GM23338 (cell line): ENCODE data around the gene GSN.

ENCODE experiments used
- EZH2 ChIP-seq: fragments of 200-600 bp; sonication (generic); IDR thresholded peaks from one replicate; pipeline ENCODE4 v1.8.0; 2017; ENCODE audit warnings: antibody characterized with exemption, mild to moderate bottlenecking, low read depth; ENCODE audit not compliant: unreplicated experiment
- EZH2phosphoT487 ChIP-seq: fragments of 200-600 bp; sonication (generic); IDR thresholded peaks from one replicate; pipeline ENCODE4 v1.8.1; 2018; ENCODE audit warnings: antibody characterized with exemption; ENCODE audit not compliant: unreplicated experiment
- POLR2AphosphoS5 ChIP-seq: IDR thresholded peaks from 2 replicates; pipeline ENCODE4 v1.6.1; 2016; ENCODE audit warnings: antibody characterized with exemption, low read depth
- TF ChIP-seq, protein P1 (sequence below), 2 experiments: fragments of 200-600 bp in 1 of 2; sonication (generic) in 1 of 2; conservative IDR thresholded peaks; 2 replicates each; pipeline versions ENCODE4 v1.5.1 to v1.6.1; 2016 to 2017; ENCODE audit warnings: antibody characterized with exemption in 2 of 2, low read depth in 2 of 2, mild to moderate bottlenecking in 2 of 2, moderate library complexity in 1 of 2
- TF ChIP-seq, protein P2 (sequence below): IDR thresholded peaks from one replicate; pipeline ENCODE4 v1.6.1; 2018; ENCODE audit warnings: antibody characterized with exemption; ENCODE audit not compliant: unreplicated experiment

DNA sequence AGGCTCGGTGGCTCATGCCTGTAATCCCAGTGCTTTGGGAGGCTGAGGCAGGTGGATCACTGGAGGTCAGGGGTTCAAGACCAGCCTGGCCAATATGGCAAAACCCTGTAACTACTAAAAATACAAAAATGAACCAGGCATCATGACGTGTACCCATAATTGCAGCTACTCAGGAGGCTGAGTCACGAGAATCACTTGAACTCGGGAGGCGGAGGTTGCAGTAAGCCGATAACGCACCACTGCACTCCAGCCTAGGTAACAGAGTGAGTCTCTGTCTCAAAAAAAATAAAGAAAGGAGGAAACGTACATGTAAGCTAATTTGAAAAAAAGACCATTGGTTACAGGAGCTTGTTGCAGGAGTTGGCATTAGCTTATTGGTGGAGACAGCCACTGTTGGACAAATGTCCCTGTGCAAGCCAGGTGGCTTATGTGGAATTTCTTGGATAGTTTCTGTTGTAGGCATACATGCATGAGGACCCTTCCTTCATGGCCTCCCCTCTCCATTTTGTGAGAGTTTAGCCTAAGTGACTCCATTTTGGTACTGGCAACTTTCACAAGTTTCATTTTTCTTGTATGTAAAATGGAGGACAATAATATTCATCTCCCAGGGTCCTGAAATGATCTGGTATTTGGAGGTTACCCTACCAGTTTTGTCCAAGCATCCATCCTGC lies 49.5 kb upstream of the GSN start:
- TF ChIP-seq EZH2, result no peak
- TF ChIP-seq, protein P1, sequence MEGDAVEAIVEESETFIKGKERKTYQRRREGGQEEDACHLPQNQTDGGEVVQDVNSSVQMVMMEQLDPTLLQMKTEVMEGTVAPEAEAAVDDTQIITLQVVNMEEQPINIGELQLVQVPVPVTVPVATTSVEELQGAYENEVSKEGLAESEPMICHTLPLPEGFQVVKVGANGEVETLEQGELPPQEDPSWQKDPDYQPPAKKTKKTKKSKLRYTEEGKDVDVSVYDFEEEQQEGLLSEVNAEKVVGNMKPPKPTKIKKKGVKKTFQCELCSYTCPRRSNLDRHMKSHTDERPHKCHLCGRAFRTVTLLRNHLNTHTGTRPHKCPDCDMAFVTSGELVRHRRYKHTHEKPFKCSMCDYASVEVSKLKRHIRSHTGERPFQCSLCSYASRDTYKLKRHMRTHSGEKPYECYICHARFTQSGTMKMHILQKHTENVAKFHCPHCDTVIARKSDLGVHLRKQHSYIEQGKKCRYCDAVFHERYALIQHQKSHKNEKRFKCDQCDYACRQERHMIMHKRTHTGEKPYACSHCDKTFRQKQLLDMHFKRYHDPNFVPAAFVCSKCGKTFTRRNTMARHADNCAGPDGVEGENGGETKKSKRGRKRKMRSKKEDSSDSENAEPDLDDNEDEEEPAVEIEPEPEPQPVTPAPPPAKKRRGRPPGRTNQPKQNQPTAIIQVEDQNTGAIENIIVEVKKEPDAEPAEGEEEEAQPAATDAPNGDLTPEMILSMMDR (conservative IDR thresholded peaks at IDR 0.05; ENCODE audit: low read depth in 2 of 2), result no peak
- no peak for TF ChIP-seq POLR2AphosphoS5
- TF ChIP-seq EZH2phosphoT487, result no peak
- TF ChIP-seq, protein P2, sequence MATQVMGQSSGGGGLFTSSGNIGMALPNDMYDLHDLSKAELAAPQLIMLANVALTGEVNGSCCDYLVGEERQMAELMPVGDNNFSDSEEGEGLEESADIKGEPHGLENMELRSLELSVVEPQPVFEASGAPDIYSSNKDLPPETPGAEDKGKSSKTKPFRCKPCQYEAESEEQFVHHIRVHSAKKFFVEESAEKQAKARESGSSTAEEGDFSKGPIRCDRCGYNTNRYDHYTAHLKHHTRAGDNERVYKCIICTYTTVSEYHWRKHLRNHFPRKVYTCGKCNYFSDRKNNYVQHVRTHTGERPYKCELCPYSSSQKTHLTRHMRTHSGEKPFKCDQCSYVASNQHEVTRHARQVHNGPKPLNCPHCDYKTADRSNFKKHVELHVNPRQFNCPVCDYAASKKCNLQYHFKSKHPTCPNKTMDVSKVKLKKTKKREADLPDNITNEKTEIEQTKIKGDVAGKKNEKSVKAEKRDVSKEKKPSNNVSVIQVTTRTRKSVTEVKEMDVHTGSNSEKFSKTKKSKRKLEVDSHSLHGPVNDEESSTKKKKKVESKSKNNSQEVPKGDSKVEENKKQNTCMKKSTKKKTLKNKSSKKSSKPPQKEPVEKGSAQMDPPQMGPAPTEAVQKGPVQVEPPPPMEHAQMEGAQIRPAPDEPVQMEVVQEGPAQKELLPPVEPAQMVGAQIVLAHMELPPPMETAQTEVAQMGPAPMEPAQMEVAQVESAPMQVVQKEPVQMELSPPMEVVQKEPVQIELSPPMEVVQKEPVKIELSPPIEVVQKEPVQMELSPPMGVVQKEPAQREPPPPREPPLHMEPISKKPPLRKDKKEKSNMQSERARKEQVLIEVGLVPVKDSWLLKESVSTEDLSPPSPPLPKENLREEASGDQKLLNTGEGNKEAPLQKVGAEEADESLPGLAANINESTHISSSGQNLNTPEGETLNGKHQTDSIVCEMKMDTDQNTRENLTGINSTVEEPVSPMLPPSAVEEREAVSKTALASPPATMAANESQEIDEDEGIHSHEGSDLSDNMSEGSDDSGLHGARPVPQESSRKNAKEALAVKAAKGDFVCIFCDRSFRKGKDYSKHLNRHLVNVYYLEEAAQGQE, result no peak
